HG03439 (cell line): ENCODE data around the gene KIF2C.
"Not testable (repeated sequence)": the region's sequence is repeated elsewhere in the genome, so short reads cannot be mapped to it uniquely, and the experiment has no call there.

ENCODE experiments used
- ATAC-seq: cut with Tn5 transposase; IDR thresholded peaks from one replicate; pipeline ENCODE4 v1.9.1; 2021; ENCODE audit warnings: mild to moderate bottlenecking, moderate library complexity; ENCODE audit not compliant: unreplicated experiment

KIF2C gene

DNA sequence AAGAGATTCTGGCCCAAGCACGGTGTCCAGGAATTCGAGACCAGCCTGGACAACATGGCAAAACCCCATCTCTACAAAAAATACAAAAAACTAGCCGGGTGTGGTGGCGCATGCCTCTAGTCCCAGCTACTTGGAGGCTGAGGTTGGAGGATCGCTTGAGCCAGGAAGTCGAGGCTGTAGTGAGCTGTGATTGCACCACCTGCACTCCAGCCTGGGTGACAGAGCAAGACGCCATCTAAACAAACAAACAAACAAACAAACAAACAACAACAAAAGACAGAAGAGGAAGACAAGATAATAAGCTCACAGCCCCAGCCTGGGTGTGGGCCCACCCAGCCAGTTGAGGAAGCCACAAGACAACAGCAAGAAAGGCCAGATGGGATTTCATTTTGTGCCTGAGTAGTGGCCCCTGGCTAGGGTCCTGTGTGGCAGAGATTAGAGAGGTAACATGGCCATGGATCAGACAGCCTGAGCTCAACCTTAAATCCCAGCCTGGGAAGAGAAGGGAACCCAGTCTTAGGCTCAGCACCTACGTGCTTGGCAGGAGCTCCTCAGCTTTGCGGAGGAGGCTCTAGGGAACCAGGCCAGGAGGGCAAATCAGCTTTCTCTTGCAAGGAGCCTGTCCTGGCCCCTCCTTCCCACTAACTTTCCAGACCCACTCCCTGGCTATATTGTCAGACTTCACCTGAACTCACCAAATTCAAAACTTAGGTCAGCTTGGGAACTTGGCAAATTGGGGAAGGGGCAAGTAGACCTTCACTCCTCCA lies 53.3 kb downstream of the KIF2C start:
- no peak for ATAC-seq

DNA sequence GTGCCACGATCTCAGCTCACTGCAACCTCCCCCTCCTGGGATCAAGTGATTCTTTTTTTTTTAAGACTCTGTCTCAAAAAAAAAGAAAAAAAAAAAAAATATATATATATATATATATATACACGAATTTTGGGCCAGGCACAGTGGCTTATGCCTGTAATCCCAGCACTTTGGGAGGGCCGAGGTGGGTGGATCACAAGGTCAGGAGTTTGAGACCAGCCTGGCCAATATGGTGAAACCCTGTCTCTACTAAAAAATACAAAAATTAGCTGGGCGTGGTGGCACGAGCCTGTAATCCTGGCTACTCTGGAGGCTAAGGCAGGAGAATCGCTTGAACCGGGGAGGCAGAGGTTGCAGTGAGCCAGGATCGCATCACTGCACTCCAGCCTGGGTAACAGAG lies 58.2 kb downstream of the KIF2C start:
- not testable (repeated sequence) for ATAC-seq

DNA sequence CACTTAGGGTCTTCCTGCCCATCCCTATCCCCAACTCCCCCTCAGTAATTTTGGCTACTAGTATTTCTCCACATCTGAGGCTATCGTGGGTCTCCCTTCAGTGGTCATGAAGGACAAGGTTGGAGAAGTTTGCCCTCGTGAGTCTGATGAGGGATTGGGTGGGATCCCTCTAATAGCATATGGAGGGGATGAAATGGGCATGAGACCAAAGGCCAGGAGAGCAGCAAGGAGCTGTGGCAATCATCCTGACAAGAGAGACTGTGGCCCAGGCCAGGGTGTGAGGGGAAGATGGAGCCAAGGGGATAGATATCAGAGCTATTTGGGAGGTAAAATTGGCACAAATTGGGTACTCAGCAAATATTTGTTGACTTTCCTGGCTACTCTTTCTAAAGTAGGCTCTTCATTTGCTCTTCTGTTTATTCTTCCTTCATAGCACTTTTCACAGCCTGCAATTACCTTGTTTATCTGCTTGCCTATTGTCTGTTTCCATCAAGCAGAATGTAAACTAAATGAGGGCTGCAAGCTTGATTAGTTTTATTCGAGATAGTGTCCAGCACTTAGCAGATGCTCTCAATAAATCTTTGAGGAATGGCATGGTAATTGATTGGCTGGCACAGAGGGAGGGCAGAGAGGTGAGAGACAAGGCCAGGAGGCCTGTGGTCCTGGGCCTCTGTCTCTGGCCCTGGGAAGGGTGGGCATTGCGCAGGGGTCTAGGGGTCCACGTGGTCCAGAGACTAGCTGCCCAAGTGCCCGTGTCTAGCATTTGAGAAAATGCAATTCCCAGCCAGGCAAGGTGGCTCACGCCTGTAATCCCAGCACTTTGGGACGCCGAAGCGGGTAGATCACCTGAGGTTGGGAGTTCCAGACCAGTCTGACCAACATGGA lies 59.1 kb downstream of the KIF2C start:
- no peak for ATAC-seq

DNA sequence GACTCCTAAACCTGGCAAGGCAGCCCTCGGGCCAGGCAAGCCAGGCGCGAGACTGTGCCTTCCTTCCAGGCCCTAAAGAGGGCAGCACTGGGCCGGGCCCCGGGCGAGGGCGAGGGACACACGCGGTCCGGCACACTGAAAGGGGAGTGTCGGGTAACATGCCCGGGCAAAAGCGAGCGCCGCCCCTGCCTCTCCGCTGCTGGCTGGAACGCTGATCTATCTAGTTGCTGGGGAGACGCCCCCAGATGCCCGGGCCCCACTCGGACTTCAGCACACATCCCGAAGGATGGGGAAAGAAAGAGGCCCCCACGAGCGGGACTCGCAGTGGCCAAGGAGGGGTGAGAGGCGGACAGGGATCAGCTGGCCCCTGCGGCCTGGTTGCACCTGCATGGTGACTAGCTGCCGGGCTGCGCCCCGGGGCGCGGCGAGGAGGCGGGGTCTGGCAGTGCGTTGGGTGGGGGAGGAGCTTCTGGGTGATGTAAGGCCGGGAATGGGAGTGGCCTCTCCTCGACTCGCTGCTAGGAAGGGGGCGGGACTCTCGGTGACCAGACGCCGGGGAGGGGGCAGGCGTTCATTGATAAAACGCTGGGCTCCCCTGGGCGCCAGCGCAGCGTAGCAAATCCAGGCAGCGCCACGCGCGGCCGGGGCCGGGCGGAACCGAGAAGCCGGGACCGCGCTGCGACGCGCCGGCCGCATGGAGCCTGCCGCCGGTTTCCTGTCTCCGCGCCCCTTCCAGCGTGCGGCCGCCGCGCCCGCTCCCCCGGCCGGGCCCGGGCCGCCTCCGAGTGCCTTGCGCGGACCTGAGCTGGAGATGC lies 60.3 kb downstream of the KIF2C start, which contains the start of gene PLK3:
TSS of gene PLK3 (plus strand) at position 608 of the 815 bp plus-strand sequence. CDS start at position 695, 87 bp downstream.
- ATAC-seq, result peak; percentile 77

DNA sequence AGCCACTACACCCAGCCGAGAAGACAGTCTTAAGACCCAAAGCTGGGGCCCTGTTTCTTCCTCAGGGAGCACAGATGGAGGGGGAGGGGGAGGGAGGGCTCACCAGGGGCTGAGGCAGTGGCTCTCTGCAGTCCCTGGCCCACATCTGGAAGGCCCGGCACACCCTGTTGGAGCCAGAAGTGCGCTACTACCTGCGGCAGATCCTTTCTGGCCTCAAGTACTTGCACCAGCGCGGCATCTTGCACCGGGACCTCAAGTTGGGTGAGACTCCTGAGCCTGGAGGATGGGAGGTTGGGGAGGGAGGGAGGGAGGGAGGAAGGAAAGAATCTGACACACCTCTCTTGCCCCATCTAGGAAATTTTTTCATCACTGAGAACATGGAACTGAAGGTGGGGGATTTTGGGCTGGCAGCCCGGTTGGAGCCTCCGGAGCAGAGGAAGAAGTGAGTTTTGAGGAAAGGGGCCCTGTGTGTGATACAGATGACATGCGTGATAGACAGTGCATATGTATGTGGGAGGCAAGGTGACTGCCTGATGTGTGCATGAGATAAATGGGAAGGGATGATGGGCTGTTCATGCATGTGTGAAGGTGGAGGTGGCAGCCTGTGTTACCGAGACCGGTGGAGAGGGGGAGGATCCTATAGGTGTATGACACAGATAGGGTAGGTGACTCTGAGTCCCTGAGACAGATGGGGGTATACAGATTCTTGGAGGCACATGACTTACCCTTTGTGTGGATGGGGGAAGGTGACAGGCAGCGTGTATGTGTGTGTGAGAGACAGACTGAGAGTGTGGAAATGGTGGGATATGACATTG lies 62.1 kb downstream of the KIF2C start:
- ATAC-seq, result no peak

DNA sequence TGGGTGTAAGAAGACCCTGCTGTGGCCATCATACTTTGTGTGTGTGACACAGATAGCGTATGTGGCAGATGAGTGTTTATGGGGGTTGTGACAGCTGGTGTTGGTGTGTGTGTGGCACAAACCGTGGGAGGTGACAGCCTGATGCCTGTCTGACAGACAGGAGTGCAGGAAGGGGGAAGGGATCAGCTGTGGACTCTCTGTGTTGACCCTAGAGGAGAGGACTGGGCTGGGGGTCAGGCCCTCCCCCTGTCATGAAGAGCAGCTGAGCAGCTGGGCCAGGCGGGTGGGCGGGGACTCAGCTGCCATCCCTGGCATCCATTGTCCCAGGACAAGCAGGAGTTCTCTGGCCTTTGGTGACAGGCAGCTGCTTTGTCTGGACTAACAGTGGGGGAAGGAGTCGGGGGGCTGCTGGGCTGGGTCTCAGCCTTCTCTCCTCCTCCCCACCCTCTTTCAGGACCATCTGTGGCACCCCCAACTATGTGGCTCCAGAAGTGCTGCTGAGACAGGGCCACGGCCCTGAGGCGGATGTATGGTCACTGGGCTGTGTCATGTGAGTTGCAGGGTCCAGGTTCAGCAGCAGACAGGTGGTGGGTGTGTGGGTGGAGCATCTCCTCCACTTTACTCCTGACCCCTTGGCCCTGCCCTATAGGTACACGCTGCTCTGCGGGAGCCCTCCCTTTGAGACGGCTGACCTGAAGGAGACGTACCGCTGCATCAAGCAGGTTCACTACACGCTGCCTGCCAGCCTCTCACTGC lies 62.8 kb downstream of the KIF2C start:
- ATAC-seq, result no peak

DNA sequence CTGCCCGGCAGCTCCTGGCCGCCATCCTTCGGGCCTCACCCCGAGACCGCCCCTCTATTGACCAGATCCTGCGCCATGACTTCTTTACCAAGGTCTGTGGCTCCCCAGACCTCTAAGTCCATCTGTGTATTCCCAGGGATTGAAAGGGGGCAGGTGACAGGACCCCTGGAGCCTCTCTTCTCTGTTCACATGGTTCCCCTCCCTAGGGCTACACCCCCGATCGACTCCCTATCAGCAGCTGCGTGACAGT lies 63.4 kb downstream of the KIF2C start:
- ATAC-seq, result no peak

DNA sequence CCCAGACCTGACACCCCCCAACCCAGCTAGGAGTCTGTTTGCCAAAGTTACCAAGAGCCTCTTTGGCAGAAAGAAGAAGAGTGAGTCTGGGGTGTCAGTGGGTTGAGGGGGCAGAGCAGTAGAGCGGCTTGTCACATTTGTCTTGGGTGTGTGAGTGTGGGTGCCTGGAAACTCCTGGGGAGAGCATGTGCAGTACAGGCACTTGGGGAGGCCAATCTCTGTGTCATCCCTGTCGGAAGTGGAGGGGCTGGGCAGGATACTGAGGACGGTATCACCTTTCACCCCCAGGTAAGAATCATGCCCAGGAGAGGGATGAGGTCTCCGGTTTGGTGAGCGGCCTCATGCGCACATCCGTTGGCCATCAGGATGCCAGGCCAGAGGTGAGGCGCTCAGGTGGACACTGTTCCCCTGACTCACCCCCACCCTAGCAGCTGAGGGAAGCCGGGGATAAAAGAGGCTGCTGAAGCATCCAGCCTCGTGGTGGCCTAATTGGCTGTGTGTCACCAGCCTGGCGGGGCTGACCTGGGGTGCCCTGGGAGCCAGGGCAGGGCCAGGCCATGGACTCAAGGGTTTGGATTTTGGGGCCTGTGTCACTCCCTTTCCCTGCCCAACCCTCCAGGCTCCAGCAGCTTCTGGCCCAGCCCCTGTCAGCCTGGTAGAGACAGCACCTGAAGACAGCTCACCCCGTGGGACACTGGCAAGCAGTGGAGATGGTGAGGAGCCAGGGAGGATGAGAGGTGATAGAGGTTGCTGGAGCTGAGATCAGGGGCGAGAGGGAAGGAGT lies 63.9 kb downstream of the KIF2C start:
- ATAC-seq, result no peak

DNA sequence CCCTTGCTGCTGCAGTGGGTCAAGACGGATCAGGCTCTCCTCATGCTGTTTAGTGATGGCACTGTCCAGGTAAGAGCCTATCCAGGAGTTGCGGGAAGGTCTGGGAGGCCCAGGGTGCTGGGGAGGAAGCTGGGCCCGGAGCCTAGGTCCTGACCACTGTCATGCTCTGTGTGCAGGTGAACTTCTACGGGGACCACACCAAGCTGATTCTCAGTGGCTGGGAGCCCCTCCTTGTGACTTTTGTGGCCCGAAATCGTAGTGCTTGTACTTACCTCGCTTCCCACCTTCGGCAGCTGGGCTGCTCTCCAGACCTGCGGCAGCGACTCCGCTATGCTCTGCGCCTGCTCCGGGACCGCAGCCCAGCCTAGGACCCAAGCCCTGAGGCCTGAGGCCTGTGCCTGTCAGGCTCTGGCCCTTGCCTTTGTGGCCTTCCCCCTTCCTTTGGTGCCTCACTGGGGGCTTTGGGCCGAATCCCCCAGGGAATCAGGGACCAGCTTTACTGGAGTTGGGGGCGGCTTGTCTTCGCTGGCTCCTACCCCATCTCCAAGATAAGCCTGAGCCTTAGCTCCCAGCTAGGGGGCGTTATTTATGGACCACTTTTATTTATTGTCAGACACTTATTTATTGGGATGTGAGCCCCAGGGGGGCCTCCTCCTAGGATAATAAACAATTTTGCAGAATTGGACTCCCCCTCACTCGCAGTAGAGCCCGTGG lies 65.8 kb downstream of the KIF2C start:
- no peak for ATAC-seq

DNA sequence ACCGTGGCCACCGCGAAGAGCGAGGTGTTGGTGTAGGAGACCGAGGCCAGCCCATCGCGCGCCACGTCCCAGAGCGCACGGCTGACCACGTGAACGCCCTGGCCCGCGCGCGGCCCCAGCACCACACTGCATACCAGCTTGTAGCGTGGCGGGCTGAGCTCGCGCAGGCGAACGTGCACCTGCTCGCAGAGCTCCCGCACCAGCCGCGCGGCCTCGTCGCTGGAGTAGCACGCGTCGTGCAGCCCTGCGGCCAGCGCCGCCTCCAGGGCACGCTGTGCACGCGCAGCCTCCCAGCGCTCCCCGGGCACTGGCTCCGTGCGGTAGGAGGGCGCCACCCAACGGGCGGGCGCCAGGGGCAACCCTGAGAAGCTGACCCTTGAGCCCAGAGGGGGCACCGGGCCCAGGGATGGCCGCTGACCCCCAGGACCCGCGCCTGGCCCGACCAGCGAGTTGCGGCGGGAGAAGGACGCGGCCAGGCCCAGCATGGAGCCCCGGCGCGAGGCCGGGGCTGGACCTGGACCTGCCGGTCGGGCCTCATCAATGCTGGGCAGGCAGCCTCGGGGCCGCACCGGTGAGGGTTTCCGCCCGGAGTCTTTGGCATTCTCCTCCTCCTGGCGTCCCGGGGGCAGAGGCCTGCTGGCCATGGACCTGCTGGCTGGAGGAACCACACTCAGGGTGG lies 66.5 kb downstream of the KIF2C start:
- ATAC-seq, result no peak

DNA sequence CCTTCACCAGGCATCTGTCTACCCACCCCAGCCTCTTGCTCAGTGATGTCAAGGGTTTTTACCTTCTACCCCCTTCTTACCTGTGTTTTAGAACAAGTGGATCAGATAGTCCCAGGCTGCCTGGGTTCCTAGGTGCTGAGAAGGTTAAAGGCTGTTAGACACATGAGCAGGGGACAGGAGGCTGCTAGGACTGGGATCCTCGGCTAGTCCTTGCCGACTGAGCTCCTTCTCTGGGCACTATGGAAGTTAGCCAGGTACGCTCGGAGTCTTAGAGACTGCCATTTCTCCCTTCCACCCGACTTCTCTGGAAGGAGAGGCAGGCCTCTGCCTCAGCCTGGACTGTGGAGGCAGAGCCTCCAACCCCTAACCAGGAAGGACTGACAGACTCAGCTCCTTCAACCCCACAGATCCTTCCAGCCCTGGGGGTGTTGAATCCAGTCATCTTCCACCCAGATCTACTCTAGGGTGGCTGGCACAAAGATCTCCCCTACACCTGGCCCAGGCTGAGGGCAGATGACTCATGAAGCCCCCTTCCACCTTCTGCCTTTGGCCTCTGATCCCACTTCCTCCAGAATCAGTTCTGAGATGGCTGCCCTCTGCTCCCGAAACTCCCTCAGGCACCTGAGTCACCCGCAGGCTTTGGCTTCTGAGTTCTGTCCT lies 67.2 kb downstream of the KIF2C start, which contains the start of gene DYNLT4:
TSS of gene DYNLT4 (minus strand) at position 648 of the 660 bp plus-strand sequence. CDS start 683 bp downstream, outside the sequence.
- no peak for ATAC-seq

DNA sequence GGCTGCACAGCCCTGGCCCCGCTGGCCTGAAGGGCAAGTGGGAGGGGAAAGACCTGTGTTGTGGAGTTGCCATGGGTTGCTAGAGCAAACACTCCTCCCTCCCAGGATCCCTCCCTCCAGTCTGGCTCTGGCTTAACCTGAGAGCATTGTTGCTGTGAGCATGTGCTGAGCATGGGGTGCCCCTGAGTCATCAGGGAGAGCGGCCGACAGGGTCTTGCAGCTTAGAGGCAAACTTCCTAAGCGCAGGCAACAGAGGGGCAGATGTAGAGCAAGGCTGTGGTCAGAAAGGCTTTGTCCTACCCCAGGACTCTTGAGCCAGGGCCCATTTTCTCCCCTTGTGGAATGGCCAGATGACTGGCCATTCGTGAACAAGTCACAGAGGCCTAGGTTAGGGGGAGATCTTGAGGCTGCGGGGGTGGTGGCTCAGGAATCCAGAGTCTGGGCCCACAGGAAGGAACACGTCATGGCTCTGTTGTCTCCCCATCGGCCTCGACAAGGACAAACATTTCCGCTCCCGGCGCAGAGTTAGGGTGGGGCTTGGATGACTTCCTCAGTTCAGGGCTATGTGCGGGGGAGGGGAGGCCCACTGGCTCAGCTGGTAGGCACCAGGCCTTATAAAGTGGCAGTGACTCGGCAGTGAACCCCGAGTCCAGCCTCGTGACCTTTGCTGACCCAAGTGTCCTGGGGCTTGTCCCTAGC lies 67.9 kb downstream of the KIF2C start:
- ATAC-seq, result peak; percentile 36

DNA sequence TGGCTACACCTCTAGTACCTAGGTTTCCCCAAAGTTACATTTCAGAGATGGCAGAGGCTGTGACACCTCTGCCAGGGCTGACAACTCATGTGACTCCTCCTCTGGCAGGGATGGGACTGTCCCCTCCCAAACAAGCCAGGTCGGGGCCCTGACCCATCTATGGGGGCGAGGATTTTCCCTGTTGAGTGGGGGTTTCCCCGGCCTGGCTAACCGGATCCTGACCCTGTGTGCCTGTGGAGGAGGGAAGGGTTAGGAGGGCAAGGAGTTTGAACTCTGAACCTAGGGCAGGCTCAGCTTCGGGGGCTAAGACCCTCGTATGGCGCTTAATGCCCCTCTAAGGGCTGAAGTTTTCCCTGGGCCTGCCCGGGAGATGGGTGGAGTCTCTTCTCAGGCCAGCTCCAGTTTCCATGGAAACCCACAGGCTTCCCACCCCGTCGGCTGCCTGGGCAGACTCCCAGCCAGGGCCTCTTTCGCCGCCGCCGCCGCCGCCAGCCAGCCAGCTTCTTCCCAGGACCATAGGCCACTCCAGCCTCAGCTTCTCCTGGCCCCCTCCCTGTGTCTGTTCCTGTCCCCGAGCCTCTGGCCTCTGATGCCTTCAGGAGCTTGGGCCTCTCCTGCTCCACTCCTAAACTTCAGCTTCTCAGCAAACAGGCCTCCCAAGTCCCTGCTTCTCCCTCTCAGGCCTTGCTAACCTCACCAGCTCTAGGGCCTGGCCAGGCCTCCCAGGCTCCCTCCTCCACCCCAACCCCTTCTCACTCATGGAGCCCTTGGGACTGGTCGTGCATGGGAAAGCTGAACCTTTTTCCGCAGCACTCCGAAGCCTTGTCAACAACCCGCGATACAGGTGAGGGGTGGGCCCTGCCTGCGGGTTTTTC lies 68.7 kb downstream of the KIF2C start, which contains the start of gene BTBD19:
TSS of gene BTBD19 (plus strand) at position 461 of the 875 bp plus-strand sequence. CDS start at position 759, 298 bp downstream.
- ATAC-seq, result peak; percentile 39

DNA sequence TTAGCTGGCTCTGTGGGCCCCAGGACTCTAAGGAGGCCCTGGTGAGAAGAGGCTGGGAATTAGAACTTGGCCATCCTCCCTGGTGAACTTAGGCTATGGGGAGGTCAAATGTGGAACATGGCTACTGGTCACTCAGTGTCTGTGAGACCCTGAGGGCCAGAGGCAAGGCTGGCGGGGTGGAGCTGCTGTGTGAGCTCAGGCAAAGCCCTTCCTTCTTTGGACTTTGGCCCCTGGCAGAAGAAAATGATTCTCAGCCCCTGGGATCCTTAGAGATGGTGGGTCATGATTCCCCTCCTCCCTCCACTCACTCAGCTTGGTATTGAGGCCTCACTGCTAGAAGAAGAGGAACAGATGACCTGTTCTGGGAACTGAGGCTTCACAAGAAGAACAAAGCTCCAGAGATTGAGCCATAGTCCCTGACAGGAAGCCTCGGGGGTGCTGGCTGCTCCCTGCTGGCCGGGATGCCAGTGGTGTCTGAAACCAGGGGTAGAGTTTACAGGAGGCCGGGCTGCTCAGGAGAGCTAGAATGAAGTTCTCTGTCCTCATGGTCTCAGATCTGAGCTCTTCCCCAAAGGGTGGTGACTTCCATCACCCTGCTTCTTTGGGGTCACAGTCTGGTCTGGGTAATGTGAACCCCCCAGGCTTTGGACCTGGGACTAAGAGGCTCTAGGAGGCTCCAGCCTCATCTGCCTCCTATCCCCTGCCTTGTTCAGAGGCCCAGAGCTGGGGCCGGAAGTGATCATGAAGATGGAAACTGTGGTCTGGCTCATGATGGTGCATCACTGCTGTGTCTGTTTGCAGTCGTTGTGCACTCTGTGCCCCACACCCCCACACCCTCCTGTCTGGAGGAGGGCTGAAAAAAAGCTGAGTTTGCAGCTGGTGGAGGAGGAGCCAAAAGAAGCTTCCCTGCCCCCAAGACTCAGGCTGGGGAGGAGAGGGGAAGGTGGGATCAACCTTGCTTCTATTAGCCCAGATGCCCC lies 69.6 kb downstream of the KIF2C start:
- ATAC-seq, result peak; percentile 32
